Endothelial cell of umbilical vein (primary cell): ENCODE data around the gene TNKS2. TPM values are rescaled to one million over a fixed set of nuclear protein-coding genes. Genes with fewer than 3 reads are reported as not detected.

Experiments
- BruUV-seq: library from RNA; stranded (reverse); fragments of 400-500 nt; replicated peaks from 2 replicates; lab custom pipeline; 2021; lab: Mats Ljungman, UMichigan
- CTCF ChIA-PET: fragments of 300-600, 350-600 bp; sonication (Branson Sonifier 250); formaldehyde crosslinking; loops from one replicate; lab custom pipeline; 2021; ENCODE audit warnings: antibody characterized with exemption, inconsistent platforms; lab: Charles Lee
- POLR2A ChIA-PET: fragments of 300-600, 350-600 bp; sonication (Branson Sonifier 250); formaldehyde crosslinking; loops from one replicate; lab custom pipeline; 2021; ENCODE audit warnings: antibody characterized with exemption, inconsistent platforms; lab: Charles Lee
- DNase-seq: peaks from one replicate; pipeline ENCODE4 v3.0.0-alpha.2; 2011; ENCODE audit warnings: low read depth, low spot score
- FAIRE-seq: peaks from 2 replicates; lab custom pipeline; 2011; peaks lifted over from hg19 to GRCh38; lab: Jason Lieb, UNC
- H2AFZ ChIP-seq: 2 replicates; pipeline ENCODE4 v1.6.0; 2012; ENCODE audit warnings: low read depth, low read length, control low read depth, inconsistent platforms
- H3K27ac ChIP-seq: 2 replicates; pipeline ENCODE4 v1.5.1; 2011; ENCODE audit warnings: low read depth, mild to moderate bottlenecking, control low read depth, low read length, moderate library complexity; ENCODE audit not compliant: insufficient read depth
- H3K27me3 ChIP-seq, 2 experiments: 2 replicates each; pipeline versions ENCODE4 v1.6.0 to v1.6.1; 2011; ENCODE audit warnings: low read length in 2 of 2, mixed read lengths in 1 of 2; ENCODE audit not compliant: control insufficient read depth in 2 of 2, insufficient read depth in 2 of 2
- H3K36me3 ChIP-seq, 2 experiments: 2 replicates in 1 of 2; 3 replicates in 1 of 2; pipeline ENCODE4 v1.5.1; 2011; ENCODE audit warnings: low read length in 2 of 2, mild to moderate bottlenecking in 1 of 2, moderate library complexity in 1 of 2; ENCODE audit not compliant: control insufficient read depth in 2 of 2, insufficient read depth in 2 of 2; ENCODE audit errors: extremely low read depth in 1 of 2
- H3K4me1 ChIP-seq: 3 replicates; pipeline ENCODE4 v1.5.1; 2011; ENCODE audit warnings: mild to moderate bottlenecking, low read length; ENCODE audit not compliant: control insufficient read depth, insufficient read depth; ENCODE audit errors: extremely low read depth
- H3K4me2 ChIP-seq: 2 replicates; pipeline ENCODE4 v1.6.1; 2011; ENCODE audit warnings: low read length, control low read depth, mixed read lengths; ENCODE audit not compliant: insufficient read depth
- H3K4me3 ChIP-seq, 3 experiments: fragments of 200-600 bp in 1 of 3; sonication (generic), shearing (Covaris generic) in 1 of 3; replicated peaks in 1 of 3; 2 replicates each; pipeline ENCODE4 v1.5.1; 2011 to 2016; ENCODE audit warnings: control low read depth in 3 of 3, low read length in 3 of 3, mild to moderate bottlenecking in 2 of 3, inconsistent platforms in 1 of 3, low read depth in 1 of 3, moderate library complexity in 1 of 3; ENCODE audit not compliant: insufficient read depth in 1 of 3
- H3K79me2 ChIP-seq: 2 replicates; pipeline ENCODE4 v1.6.0; 2012; ENCODE audit warnings: low read length, inconsistent platforms; ENCODE audit not compliant: control insufficient read depth, insufficient read depth
- H3K9ac ChIP-seq: replicated peaks from 2 replicates; pipeline ENCODE3; 2011; ENCODE audit warnings: low read length, control low read depth; ENCODE audit not compliant: insufficient read depth; ENCODE audit errors: extremely low read depth
- H3K9me1 ChIP-seq: replicated peaks from 3 replicates; pipeline ENCODE4 v1.6.0; 2011; ENCODE audit warnings: mild to moderate bottlenecking, low read length; ENCODE audit not compliant: control insufficient read depth, insufficient read depth; ENCODE audit errors: extremely low read depth
- H3K9me3 ChIP-seq: replicated peaks from 2 replicates; pipeline ENCODE4 v1.5.1; 2012; ENCODE audit warnings: low read length, inconsistent platforms; ENCODE audit not compliant: control insufficient read depth, insufficient read depth
- H4K20me1 ChIP-seq: replicated peaks from 2 replicates; pipeline ENCODE3; 2011; ENCODE audit warnings: mild to moderate bottlenecking, low read length; ENCODE audit not compliant: control insufficient read depth, insufficient read depth; ENCODE audit errors: extremely low read depth
- EZH2 ChIP-seq: IDR thresholded peaks from 2 replicates; pipeline ENCODE4 v1.6.1; 2012; ENCODE audit warnings: borderline replicate concordance, low read depth, mild to moderate bottlenecking, moderate library complexity, low read length, inconsistent platforms; ENCODE audit not compliant: severe bottlenecking
- FOS ChIP-seq: IDR thresholded peaks from 2 replicates; pipeline ENCODE4 v1.6.1; 2011; ENCODE audit warnings: mild to moderate bottlenecking, low read length, moderate library complexity, borderline replicate concordance; ENCODE audit not compliant: insufficient read depth
- GATA2 ChIP-seq: IDR thresholded peaks from 2 replicates; pipeline ENCODE4 v1.7.0; 2011; ENCODE audit warnings: low read depth, mild to moderate bottlenecking, moderate library complexity, mixed read lengths, low read length; ENCODE audit not compliant: insufficient read length, insufficient read depth
- JUN ChIP-seq: IDR thresholded peaks from 2 replicates; pipeline ENCODE4 v1.6.1; 2011; ENCODE audit warnings: borderline replicate concordance, low read depth; ENCODE audit not compliant: insufficient read length, insufficient read depth
- MYC ChIP-seq: IDR thresholded peaks from one replicate; pipeline ENCODE4 v1.6.1; 2011; ENCODE audit warnings: mild to moderate bottlenecking, low read depth, low read length
- POLR2A ChIP-seq: IDR thresholded peaks from 2 replicates; pipeline ENCODE4 v1.6.1; 2012; ENCODE audit warnings: low read depth, mild to moderate bottlenecking, control low read depth, low read length
- dilution Hi-C: fragments of 300-500 bp; cut with MboI; formaldehyde crosslinking; loops from one replicate; pipeline ENCODE4 v1.15.0; 2019; ENCODE audit warnings: low sequenced_read_pairs; ENCODE audit not compliant: extremely low pct_ligation_motif_present
- intact Hi-C: fragments of 100-400 bp; cut with micrococcal nuclease; formaldehyde crosslinking; loops from one replicate; pipeline ENCODE4 v1.10.0; 2022
- polyA plus RNA-seq, 4 experiments: library from polyadenylated mRNA; depleted of rRNA in 3 of 4; stranded (reverse) in 3 of 4; unstranded in 1 of 4; fragments of >200 nt; gene quantifications; 2 replicates each; pipeline versions ENCODE4 v1.2.1 to v1.2.3, GENCODE V29; 2011 to 2012; ENCODE audit warnings: missing spikeins in 1 of 4
- total RNA-seq: library from RNA; stranded (reverse); gene quantifications from 2 replicates; pipeline ENCODE4 v1.2.3, GENCODE V29; 2021
- TF ChIP-seq, protein P1 (sequence below), 2 donors: IDR thresholded peaks; 1 replicate in 1 of 2; 2 replicates in 1 of 2; pipeline ENCODE4 v1.5.1; 2011; ENCODE audit warnings: low read length in 2 of 2, mild to moderate bottlenecking in 2 of 2, moderate library complexity in 2 of 2, control low read depth in 1 of 2, inconsistent platforms in 1 of 2, low read depth in 1 of 2; ENCODE audit not compliant: insufficient read depth in 1 of 2; ENCODE audit errors: extremely low read depth in 1 of 2
- TF ChIP-seq, protein P2 (sequence below): IDR thresholded peaks from 2 replicates; pipeline ENCODE4 v1.6.1; 2011; ENCODE audit not compliant: insufficient read depth, insufficient read length

The TNKS2 gene
- total and polyA plus RNA-seq, 2 donors (not counting 3 experiments of a cell fraction or from before 2014, with no cell fraction given) = 13.6 to 34.0 TPM

DNA sequence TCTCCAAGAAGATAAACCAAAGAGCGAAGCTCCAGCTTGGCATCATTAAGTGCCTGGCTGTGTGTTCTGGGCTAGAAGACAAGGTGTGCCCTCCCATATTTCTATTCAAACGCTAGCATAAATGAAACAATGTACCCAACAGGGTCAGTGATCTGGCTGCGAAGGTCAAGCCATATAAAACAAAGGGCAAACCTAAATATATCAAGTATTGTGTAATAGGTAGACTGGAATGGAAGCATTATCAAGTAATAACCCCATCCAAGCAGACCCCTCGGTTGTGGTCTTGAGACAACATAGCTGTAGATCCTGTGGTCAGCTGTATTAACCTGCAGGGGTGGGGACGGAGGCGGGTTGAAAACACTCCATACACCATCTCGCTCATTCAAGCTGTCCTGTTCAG lies 31.6 kb upstream of the TNKS2 start:
- H3K4me3 ChIP-seq = no peak overlapping the region
- ChIA-PET POLR2A (no interaction called here), CTCF (interaction anchor here (0.7 to 1.2 kb wide), 3 partner anchors 8 to 22 kb away, joined by 3 to 8 read pairs (median 3); no protein-coding TSS in a partner anchor)
- H3K9ac ChIP-seq = no peak overlapping the region
- intact Hi-C loops = no loop called here
- H3K9me1 ChIP-seq = no peaks in the 10 kb centered on the region
- H3K4me1 ChIP-seq = no peaks in the 10 kb centered on the region
- TF ChIP-seq MYC = no peak
- TF ChIP-seq, protein P1, sequence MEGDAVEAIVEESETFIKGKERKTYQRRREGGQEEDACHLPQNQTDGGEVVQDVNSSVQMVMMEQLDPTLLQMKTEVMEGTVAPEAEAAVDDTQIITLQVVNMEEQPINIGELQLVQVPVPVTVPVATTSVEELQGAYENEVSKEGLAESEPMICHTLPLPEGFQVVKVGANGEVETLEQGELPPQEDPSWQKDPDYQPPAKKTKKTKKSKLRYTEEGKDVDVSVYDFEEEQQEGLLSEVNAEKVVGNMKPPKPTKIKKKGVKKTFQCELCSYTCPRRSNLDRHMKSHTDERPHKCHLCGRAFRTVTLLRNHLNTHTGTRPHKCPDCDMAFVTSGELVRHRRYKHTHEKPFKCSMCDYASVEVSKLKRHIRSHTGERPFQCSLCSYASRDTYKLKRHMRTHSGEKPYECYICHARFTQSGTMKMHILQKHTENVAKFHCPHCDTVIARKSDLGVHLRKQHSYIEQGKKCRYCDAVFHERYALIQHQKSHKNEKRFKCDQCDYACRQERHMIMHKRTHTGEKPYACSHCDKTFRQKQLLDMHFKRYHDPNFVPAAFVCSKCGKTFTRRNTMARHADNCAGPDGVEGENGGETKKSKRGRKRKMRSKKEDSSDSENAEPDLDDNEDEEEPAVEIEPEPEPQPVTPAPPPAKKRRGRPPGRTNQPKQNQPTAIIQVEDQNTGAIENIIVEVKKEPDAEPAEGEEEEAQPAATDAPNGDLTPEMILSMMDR (IDR thresholded peaks at IDR 0.05; ENCODE audit: extremely low read depth in 1 of 2, insufficient read depth in 1 of 2, low read depth in 1 of 2, low read length in 2 of 2) = no peak
- no peak for TF ChIP-seq FOS
- no peak for TF ChIP-seq JUN
- no peak for TF ChIP-seq GATA2
- no peak for TF ChIP-seq EZH2
- no peak for TF ChIP-seq POLR2A
- TF ChIP-seq, protein P2, sequence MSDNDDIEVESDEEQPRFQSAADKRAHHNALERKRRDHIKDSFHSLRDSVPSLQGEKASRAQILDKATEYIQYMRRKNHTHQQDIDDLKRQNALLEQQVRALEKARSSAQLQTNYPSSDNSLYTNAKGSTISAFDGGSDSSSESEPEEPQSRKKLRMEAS = no peak
- FAIRE-seq (no peak), DNase-seq (no peak)
- H3K36me3 ChIP-seq = no peaks in the 10 kb centered on the region
- dilution Hi-C loops = no loop called here
- H3K27ac ChIP-seq = no peak overlapping the region
- no TSS peak for BruUV-seq
- no peaks in the 10 kb centered on the region for H3K79me2 ChIP-seq
- H2AFZ ChIP-seq = no peak overlapping the region
- H3K27me3 ChIP-seq = peaks cover 10 to 21% of the 10 kb centered on the region in 2 experiments
- no peaks in the 10 kb centered on the region for H3K9me3 ChIP-seq
- H3K4me2 ChIP-seq = no peak overlapping the region
- no peaks in the 10 kb centered on the region for H4K20me1 ChIP-seq
